ENCODE results near the gene UFD1.

The UFD1 gene

DNA sequence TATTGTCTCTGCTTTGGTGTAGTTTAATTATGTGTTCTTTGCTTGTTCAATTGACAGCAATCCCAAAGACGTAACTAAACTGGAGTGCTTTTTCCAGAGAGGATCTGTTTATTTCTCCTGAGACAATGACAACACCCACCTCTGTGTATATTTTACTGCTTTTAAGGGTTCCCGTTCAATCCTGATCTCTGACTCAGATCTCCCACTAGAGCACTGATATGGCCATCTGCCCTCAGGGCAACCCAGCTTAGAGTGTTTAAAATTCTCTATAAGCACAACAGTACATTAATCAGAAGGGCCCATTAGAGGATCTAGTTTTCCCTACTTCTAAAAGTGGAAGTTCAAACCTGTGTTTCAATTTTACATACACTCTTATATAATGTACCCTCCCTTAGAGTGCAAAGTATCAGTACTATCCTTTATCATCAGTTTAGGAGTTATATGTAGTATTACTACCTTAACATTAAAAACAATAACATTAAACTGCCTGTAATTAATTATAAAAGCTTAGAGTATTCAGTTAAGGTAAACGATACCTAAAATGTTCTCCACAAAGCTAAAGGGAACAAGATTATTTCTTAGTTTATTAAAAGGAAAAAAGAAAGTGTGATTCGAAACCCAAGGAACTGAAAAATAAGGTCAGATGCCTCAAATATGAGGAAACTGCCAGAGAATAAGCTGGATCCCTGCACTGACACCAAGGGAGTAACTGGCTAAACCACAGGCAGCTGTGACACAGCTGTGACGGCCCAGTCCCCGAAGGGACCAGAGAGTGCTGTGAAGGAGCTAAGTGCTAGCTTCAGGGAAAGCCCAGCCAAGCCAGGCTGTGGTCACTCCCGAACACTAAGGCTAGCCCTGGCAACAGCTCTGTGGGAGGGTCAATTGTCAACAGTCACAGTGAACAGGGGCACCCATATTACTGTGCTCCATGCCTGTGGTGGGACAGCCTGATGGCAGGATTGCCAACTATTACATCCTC is 15.2 kb downstream of the UFD1 start:
- no peak overlapping the region for H3K4me3 ChIP-seq (ENCODE audit: low read length)

DNA sequence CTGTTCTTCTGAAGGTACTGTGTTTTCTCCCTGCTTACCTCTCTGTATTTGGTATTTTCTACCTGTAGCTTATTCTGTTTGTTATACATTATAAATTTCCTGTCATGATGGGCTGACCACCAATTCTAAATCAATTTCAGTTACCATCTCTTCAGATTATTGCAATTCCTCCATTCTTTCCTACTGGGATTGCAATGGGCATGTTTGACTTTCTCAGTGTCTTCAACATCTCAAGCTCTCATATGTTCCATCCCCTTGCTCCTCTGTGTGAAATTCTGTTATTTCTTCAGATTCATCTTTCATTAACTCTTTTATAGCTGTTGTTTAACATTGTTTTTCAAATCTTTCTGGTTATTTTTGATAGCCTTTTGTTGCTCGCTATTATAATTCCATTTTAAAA is 16.0 kb downstream of the UFD1 start:
- no peaks in the 10 kb centered on the region for H3K27me3 ChIP-seq (ENCODE audit: insufficient read depth, low read length)
- no peak overlapping the region for H3K4me3 ChIP-seq (ENCODE audit: low read length)
- H3K4me1 ChIP-seq (ENCODE audit: insufficient read depth, low read length) = no peaks in the 10 kb centered on the region
- no peak overlapping the region for H3K27ac ChIP-seq (ENCODE audit: low read length)
- no peaks in the 10 kb centered on the region for H3K9me3 ChIP-seq (ENCODE audit: insufficient read depth, low read depth, low read length)
- H3K9ac ChIP-seq (ENCODE audit: low read depth, low read length) = no peak overlapping the region
- H3K36me3 ChIP-seq (ENCODE audit: insufficient read depth, low read depth, low read length) = peaks cover 79% of the 10 kb centered on the region

More for the DNA sequence above, 15.2 kb downstream of the UFD1 start:
- no peak overlapping the region for H3K27ac ChIP-seq (ENCODE audit: low read length)
- H3K9me3 ChIP-seq (ENCODE audit: insufficient read depth, low read depth, low read length) = no peaks in the 10 kb centered on the region
- no peaks in the 10 kb centered on the region for H3K27me3 ChIP-seq (ENCODE audit: insufficient read depth, low read length)
- no peak overlapping the region for H3K9ac ChIP-seq (ENCODE audit: low read depth, low read length)
- H3K36me3 ChIP-seq (ENCODE audit: insufficient read depth, low read depth, low read length) = peaks cover 84% of the 10 kb centered on the region
- no peaks in the 10 kb centered on the region for H3K4me1 ChIP-seq (ENCODE audit: insufficient read depth, low read length)

DNA sequence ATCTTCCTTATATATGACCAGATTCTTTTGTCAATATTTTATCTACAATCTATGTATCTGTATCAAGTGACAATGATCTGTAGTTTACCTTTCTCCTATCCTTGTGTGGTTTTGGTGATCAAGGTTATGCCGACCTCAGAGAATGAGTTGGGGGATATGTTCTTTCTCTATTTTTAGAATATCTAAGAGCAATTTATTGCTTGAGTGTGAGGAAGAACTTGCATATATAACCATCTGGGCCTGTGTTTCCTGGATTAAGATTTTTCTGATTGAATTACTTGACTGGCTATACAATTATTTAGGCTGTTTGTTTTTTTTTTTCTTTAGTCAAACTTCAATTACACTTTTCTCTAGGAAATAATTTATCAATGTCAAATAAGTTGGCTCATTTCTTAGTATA is 17.5 kb downstream of the UFD1 start:
- H3K36me3 ChIP-seq (ENCODE audit: insufficient read depth, low read depth, low read length) = peaks cover 77% of the 10 kb centered on the region
- no peaks in the 10 kb centered on the region for H3K4me1 ChIP-seq (ENCODE audit: insufficient read depth, low read length)
- H3K9me3 ChIP-seq (ENCODE audit: insufficient read depth, low read depth, low read length) = no peaks in the 10 kb centered on the region
- no peak overlapping the region for H3K9ac ChIP-seq (ENCODE audit: low read depth, low read length)
- H3K27ac ChIP-seq (ENCODE audit: low read length) = no peak overlapping the region
- no peaks in the 10 kb centered on the region for H3K27me3 ChIP-seq (ENCODE audit: insufficient read depth, low read length)
- no peak overlapping the region for H3K4me3 ChIP-seq (ENCODE audit: low read length)

DNA sequence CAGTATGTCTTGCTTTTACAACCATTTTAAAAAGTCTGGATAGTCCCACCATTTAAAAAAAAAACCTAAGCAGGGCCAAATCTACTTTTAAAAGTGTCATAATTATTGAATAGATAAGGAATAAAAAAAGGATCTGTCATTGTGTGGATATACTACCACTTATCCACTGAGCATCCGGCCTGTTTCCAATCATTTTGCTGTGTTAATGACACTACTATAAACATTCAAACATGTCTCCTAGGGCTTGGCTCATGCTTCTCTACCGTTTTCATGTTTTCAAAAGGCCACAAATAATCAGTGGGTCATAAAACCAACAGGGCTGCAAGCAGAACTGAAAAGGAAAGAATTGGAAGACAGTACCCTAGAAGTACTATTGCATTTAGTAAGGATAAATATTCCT is 19.0 kb downstream of the UFD1 start:
- H3K27me3 ChIP-seq (ENCODE audit: insufficient read depth, low read length) = no peaks in the 10 kb centered on the region
- no peak overlapping the region for H3K27ac ChIP-seq (ENCODE audit: low read length)
- no peaks in the 10 kb centered on the region for H3K9me3 ChIP-seq (ENCODE audit: insufficient read depth, low read depth, low read length)
- peaks cover 77% of the 10 kb centered on the region for H3K36me3 ChIP-seq (ENCODE audit: insufficient read depth, low read depth, low read length)
- H3K9ac ChIP-seq (ENCODE audit: low read depth, low read length) = no peak overlapping the region
- H3K4me1 ChIP-seq (ENCODE audit: insufficient read depth, low read length) = no peaks in the 10 kb centered on the region
- H3K4me3 ChIP-seq (ENCODE audit: low read length) = no peak overlapping the region

DNA sequence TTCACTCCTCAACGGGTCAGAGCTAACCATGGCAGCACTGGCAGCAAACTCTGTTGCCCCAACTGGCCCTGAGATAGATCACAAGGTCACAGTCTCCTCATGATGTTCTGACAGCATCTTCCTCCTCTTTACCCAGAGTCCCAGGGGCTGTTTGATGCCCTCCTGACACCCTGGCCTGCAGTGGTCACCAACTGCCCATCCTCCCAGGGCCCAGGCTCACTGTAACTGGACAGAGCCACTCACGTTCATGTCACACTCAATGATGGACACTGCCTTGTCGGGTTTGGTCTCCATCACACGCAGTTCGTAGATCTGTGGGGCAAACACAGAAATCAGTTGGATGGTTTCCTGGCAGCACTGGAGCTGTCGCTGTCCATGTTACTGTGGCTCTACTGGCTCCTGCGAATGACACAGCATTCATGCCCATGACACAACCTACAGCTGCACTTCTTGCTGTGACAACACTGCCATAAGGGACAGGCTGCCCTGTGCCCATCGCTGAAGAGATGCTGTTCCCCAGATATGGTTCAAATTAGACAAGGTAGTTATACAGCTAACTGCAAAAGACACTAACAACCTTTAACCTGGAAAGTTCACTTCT is 21.1 kb downstream of the UFD1 start:
- no peaks in the 10 kb centered on the region for H3K9me3 ChIP-seq (ENCODE audit: insufficient read depth, low read depth, low read length)
- no peak overlapping the region for H3K27ac ChIP-seq (ENCODE audit: low read length)
- H3K4me3 ChIP-seq (ENCODE audit: low read length) = no peak overlapping the region
- H3K4me1 ChIP-seq (ENCODE audit: insufficient read depth, low read length) = no peaks in the 10 kb centered on the region
- H3K36me3 ChIP-seq (ENCODE audit: insufficient read depth, low read depth, low read length) = peaks cover 77% of the 10 kb centered on the region
- H3K9ac ChIP-seq (ENCODE audit: low read depth, low read length) = no peak overlapping the region
- no peaks in the 10 kb centered on the region for H3K27me3 ChIP-seq (ENCODE audit: insufficient read depth, low read length)

DNA sequence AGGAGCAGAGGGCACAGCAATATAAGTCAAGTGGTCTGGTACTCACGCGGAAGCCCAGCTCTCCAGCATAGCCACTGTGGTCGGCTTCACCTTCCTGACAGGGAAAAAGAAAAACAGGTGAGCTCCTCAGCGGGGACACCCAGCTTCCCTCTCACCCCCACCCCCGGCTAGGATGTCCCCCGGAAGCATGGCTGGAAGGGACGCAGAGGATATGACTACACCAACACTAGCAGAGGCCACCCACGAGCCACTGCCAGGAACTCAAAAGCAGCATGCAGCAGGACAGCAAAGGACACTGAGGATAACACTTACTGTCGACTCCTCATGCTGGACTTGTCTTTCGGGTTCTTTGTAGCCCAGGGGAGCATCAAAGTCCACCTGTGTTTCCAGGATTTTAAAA is 22.5 kb downstream of the UFD1 start:
- Histone ChIP-seq H3K4me1 (ENCODE audit: insufficient read depth, low read length) (no peaks in the 10 kb centered on the region), H3K27me3 (ENCODE audit: insufficient read depth, low read length) (no peaks in the 10 kb centered on the region), H3K9me3 (ENCODE audit: insufficient read depth, low read depth, low read length) (no peaks in the 10 kb centered on the region), H3K36me3 (ENCODE audit: insufficient read depth, low read depth, low read length) (peaks cover 85% of the 10 kb centered on the region), H3K9ac (ENCODE audit: low read depth, low read length) (no peak overlapping the region), H3K27ac (ENCODE audit: low read length) (no peak overlapping the region), H3K4me3 (ENCODE audit: low read length) (no peak overlapping the region)

DNA sequence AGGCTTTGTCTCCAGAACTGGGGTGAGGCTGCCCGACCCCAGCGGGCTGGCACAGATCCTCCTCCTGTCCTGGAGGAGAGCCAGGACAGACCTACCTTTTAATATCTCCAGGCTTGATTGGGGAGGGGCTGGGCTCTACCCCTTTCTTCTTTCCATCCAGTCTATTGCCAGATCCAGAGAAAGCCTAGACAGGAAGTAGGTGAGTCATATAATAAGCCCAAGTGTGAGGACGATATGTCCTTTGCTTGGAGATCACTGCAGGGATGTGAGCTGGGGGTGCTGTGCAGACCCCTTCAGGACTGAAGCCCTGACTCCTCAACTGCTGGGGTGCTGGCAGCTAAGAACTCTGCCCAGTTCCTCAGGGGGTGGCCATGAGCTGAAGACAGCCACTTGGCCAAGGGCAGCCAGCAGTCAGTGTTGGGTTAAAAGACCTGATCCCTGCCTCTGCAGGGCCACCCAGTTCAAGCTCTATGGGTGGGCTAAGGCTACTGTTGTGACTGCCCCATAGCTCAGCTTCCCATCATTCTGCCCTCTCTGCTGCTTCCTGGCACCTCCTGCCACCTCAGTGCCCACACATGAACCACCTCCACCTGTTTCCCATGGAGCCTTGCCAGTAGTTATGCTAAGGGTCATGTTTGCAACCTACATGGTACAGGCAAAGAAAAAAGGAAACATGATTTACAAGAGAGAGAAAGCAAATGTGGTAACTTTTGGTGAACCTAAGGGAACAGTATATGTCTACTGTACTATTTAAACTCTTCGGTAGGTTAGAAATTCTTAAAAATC is 23.2 kb downstream of the UFD1 start:
- H3K9ac ChIP-seq (ENCODE audit: low read depth, low read length) = no peak overlapping the region
- peaks cover 85% of the 10 kb centered on the region for H3K36me3 ChIP-seq (ENCODE audit: insufficient read depth, low read depth, low read length)
- H3K9me3 ChIP-seq (ENCODE audit: insufficient read depth, low read depth, low read length) = no peaks in the 10 kb centered on the region
- H3K4me3 ChIP-seq (ENCODE audit: low read length) = no peak overlapping the region
- H3K27me3 ChIP-seq (ENCODE audit: insufficient read depth, low read length) = no peaks in the 10 kb centered on the region
- H3K4me1 ChIP-seq (ENCODE audit: insufficient read depth, low read length) = no peaks in the 10 kb centered on the region
- H3K27ac ChIP-seq (ENCODE audit: low read length) = no peak overlapping the region

DNA sequence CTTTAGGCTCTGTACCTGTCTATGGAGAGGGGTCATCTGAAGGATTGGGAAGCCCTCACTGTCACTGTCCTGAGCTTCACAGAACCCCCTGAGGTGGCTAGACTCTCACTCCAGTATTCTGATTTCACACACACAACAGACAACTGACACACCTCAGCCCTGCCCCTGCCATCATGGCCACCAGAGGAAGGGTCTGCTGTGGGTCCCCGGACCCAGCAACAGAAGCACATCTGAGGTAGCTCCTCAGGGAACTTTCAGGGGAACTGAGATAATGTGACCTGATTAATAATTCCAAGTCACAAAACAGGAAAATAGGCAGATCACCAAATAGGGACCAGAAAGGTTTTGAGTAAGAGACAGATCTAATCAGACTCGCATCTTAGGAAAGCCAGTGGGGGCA is 24.0 kb downstream of the UFD1 start:
- no peaks in the 10 kb centered on the region for H3K9me3 ChIP-seq (ENCODE audit: insufficient read depth, low read depth, low read length)
- peaks cover 88% of the 10 kb centered on the region for H3K36me3 ChIP-seq (ENCODE audit: insufficient read depth, low read depth, low read length)
- no peak overlapping the region for H3K9ac ChIP-seq (ENCODE audit: low read depth, low read length)
- no peak overlapping the region for H3K4me3 ChIP-seq (ENCODE audit: low read length)
- H3K27ac ChIP-seq (ENCODE audit: low read length) = no peak overlapping the region
- no peaks in the 10 kb centered on the region for H3K4me1 ChIP-seq (ENCODE audit: insufficient read depth, low read length)
- no peaks in the 10 kb centered on the region for H3K27me3 ChIP-seq (ENCODE audit: insufficient read depth, low read length)

DNA sequence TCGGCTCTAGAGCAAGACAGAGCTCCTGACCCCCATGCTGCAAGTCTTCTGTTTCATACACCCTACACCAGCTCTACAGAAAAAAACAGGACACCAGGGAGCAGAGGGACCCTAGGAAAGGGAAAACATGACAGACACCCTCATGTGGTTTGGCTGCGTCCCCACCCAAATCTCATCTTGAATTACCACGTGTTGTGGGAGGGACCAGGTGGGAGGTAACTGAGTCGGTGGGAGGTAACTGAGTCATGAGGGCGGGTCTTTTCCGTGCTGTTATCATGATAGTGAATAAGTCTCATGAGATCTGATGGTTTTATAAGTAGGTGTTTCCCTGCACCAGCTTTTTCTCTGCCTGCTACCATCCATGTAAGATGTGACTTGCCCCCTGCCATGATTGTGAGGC is 24.8 kb downstream of the UFD1 start:
- no peaks in the 10 kb centered on the region for H3K27me3 ChIP-seq (ENCODE audit: insufficient read depth, low read length)
- no peaks in the 10 kb centered on the region for H3K9me3 ChIP-seq (ENCODE audit: insufficient read depth, low read depth, low read length)
- H3K9ac ChIP-seq (ENCODE audit: low read depth, low read length) = no peak overlapping the region
- no peaks in the 10 kb centered on the region for H3K4me1 ChIP-seq (ENCODE audit: insufficient read depth, low read length)
- H3K4me3 ChIP-seq (ENCODE audit: low read length) = no peak overlapping the region
- no peak overlapping the region for H3K27ac ChIP-seq (ENCODE audit: low read length)
- peaks cover 91% of the 10 kb centered on the region for H3K36me3 ChIP-seq (ENCODE audit: insufficient read depth, low read depth, low read length)

DNA sequence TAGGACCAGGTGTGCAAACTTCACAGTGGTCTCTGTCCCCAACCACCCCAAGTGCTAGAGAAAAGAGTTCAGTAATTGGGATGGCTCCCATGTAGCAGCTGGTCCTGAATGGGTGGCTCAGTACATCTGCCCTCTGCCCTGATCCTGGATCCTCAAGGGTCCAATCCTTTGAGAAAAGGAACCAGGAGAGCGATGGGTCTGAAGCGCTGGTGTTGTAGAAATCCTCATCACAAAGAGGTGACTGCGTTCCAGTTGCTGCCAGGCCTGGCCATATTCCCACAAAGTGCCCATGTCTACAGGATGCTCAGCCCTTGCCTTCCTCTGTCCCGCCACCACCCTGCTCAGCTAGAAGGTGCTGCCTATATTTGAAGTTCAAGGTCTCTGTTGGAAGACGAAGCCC is 25.3 kb downstream of the UFD1 start:
- Histone ChIP-seq H3K4me3 (ENCODE audit: low read length) (no peak overlapping the region), H3K27me3 (ENCODE audit: insufficient read depth, low read length) (no peaks in the 10 kb centered on the region), H3K4me1 (ENCODE audit: insufficient read depth, low read length) (no peaks in the 10 kb centered on the region), H3K9ac (ENCODE audit: low read depth, low read length) (no peak overlapping the region), H3K36me3 (ENCODE audit: insufficient read depth, low read depth, low read length) (peaks cover 88% of the 10 kb centered on the region), H3K9me3 (ENCODE audit: insufficient read depth, low read depth, low read length) (no peaks in the 10 kb centered on the region), H3K27ac (ENCODE audit: low read length) (no peak overlapping the region)

DNA sequence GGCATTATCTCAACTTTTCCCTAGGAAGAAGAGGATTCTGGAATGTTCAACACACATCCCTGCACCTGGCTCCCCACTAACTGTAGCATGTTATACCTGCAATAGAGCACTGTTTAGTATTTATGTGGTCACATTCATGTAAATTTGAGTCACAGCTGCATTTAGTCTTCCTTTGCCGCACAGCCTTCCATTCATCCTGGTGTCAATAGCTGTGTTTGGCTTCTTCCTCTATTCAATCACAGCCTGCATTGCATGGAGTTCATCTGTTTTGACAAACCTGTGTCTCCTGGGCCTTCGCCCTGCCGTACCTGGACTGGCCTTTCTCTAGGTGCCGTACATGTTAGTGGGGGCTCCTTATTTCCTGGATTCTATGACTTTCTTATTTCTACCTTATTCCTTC is 27.4 kb downstream of the UFD1 start:
- Histone ChIP-seq H3K36me3 (ENCODE audit: insufficient read depth, low read depth, low read length) (peaks cover 74% of the 10 kb centered on the region), H3K4me3 (ENCODE audit: low read length) (no peak overlapping the region), H3K9me3 (ENCODE audit: insufficient read depth, low read depth, low read length) (no peaks in the 10 kb centered on the region), H3K9ac (ENCODE audit: low read depth, low read length) (no peak overlapping the region), H3K4me1 (ENCODE audit: insufficient read depth, low read length) (peaks cover 2% of the 10 kb centered on the region; the same call in 1 of the 2 replicates), H3K27me3 (ENCODE audit: insufficient read depth, low read length) (peaks cover 3% of the 10 kb centered on the region), H3K27ac (ENCODE audit: low read length) (no peak overlapping the region)
